PC-9 (cell line): ENCODE measurements around the gene GABRG3. TPM values are rescaled to one million over a fixed set of nuclear protein-coding genes. Genes with fewer than 3 reads are reported as not detected.

Experiments used
- BruUV-seq: library from RNA; stranded (reverse); fragments of 400-500 nt; replicated peaks from 2 replicates; lab custom pipeline; 2021; lab: Mats Ljungman, UMichigan
- CTCF ChIA-PET: fragments of 300-600 bp; sonication (Branson Sonifier 250); formaldehyde crosslinking; loops from one replicate; lab custom pipeline; 2022; ENCODE audit warnings: antibody characterized with exemption; lab: Charles Lee
- POLR2A ChIA-PET: fragments of 300-600 bp; sonication (Branson Sonifier 250); formaldehyde crosslinking; loops from one replicate; lab custom pipeline; 2022; ENCODE audit warnings: antibody characterized with exemption; ENCODE audit not compliant: unreplicated experiment; lab: Charles Lee
- DNase-seq, 2 experiments: peaks; one replicate each; pipeline versions ENCODE4 v3.0.0 to v3.0.0-alpha.2; 2015 to 2022; ENCODE audit warnings: mixed read lengths in 1 of 2
- H2AFZ ChIP-seq: fragments of 200-600 bp; sonication (generic); 2 replicates; pipeline ENCODE4 v1.8.1; 2017; ENCODE audit warnings: antibody characterized with exemption
- H3F3A ChIP-seq: fragments of 200-600 bp; sonication (generic); 2 replicates; pipeline ENCODE4 v1.8.1; 2017; ENCODE audit warnings: antibody characterized with exemption, mild to moderate bottlenecking, low read depth; ENCODE audit not compliant: insufficient read depth
- H3K27ac ChIP-seq: fragments of 200-600 bp; sonication (generic); 2 replicates; pipeline ENCODE4 v1.6.1; 2016; ENCODE audit warnings: mixed run types
- H3K27me3 ChIP-seq: fragments of 200-600 bp; sonication (generic); 2 replicates; pipeline ENCODE4 v1.6.1; 2016; ENCODE audit warnings: low read depth, mixed run types; ENCODE audit not compliant: insufficient read depth
- H3K36me3 ChIP-seq: fragments of 200-600 bp; sonication (generic); 2 replicates; pipeline ENCODE4 v1.6.1; 2016; ENCODE audit warnings: low read depth, mixed run types
- H3K4me1 ChIP-seq: fragments of 200-600 bp; sonication (generic); replicated peaks from 2 replicates; pipeline ENCODE4 v1.6.1; 2016; ENCODE audit warnings: mixed run types; ENCODE audit not compliant: insufficient read depth
- H3K4me2 ChIP-seq: fragments of 200-600 bp; sonication (generic); 2 replicates; pipeline ENCODE4 v1.6.1; 2017; ENCODE audit warnings: mixed run types
- H3K4me3 ChIP-seq: fragments of 200-600 bp; sonication (generic); 2 replicates; pipeline ENCODE4 v1.6.1; 2016; ENCODE audit warnings: mixed run types
- H3K79me2 ChIP-seq: fragments of 200-600 bp; sonication (generic); 2 replicates; pipeline ENCODE4 v1.6.1; 2017; ENCODE audit warnings: low read depth, mixed run types
- H3K9me2 ChIP-seq: fragments of 200-600 bp; sonication (generic); 2 replicates; pipeline ENCODE4 v1.8.1; 2017; ENCODE audit warnings: mild to moderate bottlenecking; ENCODE audit not compliant: insufficient read depth
- H3K9me3 ChIP-seq: fragments of 200-600 bp; sonication (generic); 2 replicates; pipeline ENCODE4 v1.8.1; 2016; ENCODE audit warnings: low read depth; ENCODE audit not compliant: insufficient read depth
- H4K20me1 ChIP-seq: fragments of 200-600 bp; sonication (generic); 2 replicates; pipeline ENCODE4 v1.8.1; 2017; ENCODE audit not compliant: insufficient read depth
- CTCF ChIP-seq: fragments of 200-600 bp; sonication (generic); conservative IDR thresholded peaks from 2 replicates; pipeline ENCODE4 v1.6.1; 2017; ENCODE audit warnings: mixed run types, antibody characterized with exemption, mild to moderate bottlenecking, moderate library complexity
- EZH2 ChIP-seq: fragments of 200-600 bp; sonication (generic); IDR thresholded peaks from 2 replicates; pipeline ENCODE4 v1.8.0; 2017; ENCODE audit warnings: antibody characterized with exemption, low read depth
- intact Hi-C: fragments of 100-400 bp; cut with micrococcal nuclease; formaldehyde crosslinking; loops from one replicate; pipeline ENCODE4 v1.10.0; 2022; ENCODE audit not compliant: unreplicated experiment
- total RNA-seq: library from RNA; stranded (reverse); gene quantifications from 2 replicates; pipeline ENCODE4 v1.2.3, GENCODE V29; 2021

GABRG3 gene
- total RNA-seq, 1 experiment from 2014 or later = not detected

DNA sequence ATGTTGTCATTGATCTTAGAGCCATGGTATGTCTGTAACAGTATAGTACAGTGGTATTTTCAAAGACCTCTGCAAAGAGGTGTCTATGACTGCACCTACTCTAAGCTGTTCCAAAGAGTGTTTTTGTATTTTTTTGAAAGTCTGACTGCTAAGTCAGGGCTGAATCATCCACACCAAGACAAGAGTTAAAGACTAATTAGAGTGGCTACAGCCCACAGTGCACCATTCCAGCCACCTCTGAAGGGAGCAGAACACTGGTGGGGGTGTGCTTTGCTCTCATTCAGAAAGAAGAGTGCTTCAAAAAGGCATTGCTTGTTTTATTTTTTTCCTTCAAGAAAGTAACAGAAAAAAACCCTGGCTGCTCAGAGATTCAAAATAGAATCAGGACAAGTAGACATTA lies 301.4 kb downstream of the GABRG3 start:
- TF ChIP-seq EZH2 (no peak), CTCF (no peak)
- POLR2A ChIA-PET = no interaction called here

GRCh38 chr15:27273506-27273905 lies 302.5 kb downstream of the GABRG3 start:
- Histone ChIP-seq H3F3A (no peaks in the 10 kb centered on the region), H2AFZ (no peak overlapping the region), H3K27me3 (no peaks in the 10 kb centered on the region), H3K36me3 (no peaks in the 10 kb centered on the region), H3K79me2 (no peaks in the 10 kb centered on the region), H3K9me2 (no peaks in the 10 kb centered on the region), H3K4me1 (no peaks in the 10 kb centered on the region), H3K9me3 (no peaks in the 10 kb centered on the region), H4K20me1 (no peaks in the 10 kb centered on the region), H3K4me2 (no peak overlapping the region), H3K4me3 (no peak overlapping the region), H3K27ac (no peak overlapping the region)
- intact Hi-C loops = no loop called here
- ChIA-PET POLR2A (no interaction called here), CTCF (no interaction called here)
- DNase-seq = no peak
- no peak for TF ChIP-seq CTCF
- no peak for TF ChIP-seq EZH2
- BruUV-seq = no TSS peak

More for the DNA sequence above, 301.4 kb downstream of the GABRG3 start:
- Histone ChIP-seq H3K4me1 (no peaks in the 10 kb centered on the region), H3K9me2 (no peaks in the 10 kb centered on the region), H3K9me3 (no peaks in the 10 kb centered on the region), H3F3A (no peaks in the 10 kb centered on the region), H2AFZ (no peak overlapping the region), H4K20me1 (no peaks in the 10 kb centered on the region), H3K36me3 (no peaks in the 10 kb centered on the region), H3K27me3 (no peaks in the 10 kb centered on the region), H3K79me2 (no peaks in the 10 kb centered on the region), H3K27ac (no peak overlapping the region), H3K4me3 (no peak overlapping the region), H3K4me2 (no peak overlapping the region)
- intact Hi-C loops = no loop called here
- DNase-seq = no peak
- BruUV-seq = no TSS peak
- CTCF ChIA-PET = no interaction called here

DNA sequence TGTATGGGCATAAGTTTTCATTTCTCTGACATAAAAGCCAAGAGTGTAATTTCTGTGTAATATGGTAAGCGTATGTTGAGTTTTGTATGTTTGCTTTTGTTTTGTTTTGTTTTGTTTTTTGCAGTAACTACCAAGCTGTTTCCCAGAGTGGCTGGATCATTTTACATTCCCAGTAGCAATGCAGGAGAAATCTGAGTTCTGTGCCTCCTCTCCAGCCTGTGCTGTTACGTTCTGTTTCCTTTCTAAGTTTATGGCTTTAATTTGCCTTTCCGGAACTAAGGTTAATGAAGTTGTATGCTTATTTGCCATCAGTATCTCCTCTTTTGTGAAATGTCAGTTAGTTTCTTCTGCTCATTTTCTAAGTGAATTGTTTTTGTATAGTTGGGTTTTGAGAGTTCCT lies 307.8 kb downstream of the GABRG3 start:
- H3K36me3 ChIP-seq = no peaks in the 10 kb centered on the region
- BruUV-seq = no TSS peak
- CTCF ChIA-PET = no interaction called here
- no peaks in the 10 kb centered on the region for H3K4me1 ChIP-seq
- H3K4me2 ChIP-seq = no peak overlapping the region
- H3K9me3 ChIP-seq = no peaks in the 10 kb centered on the region
- H3K79me2 ChIP-seq = no peaks in the 10 kb centered on the region
- no peaks in the 10 kb centered on the region for H3K27me3 ChIP-seq
- H3K4me3 ChIP-seq = no peak overlapping the region
- no peak overlapping the region for H3K27ac ChIP-seq
- POLR2A ChIA-PET = no interaction called here
- TF ChIP-seq EZH2 (no peak), CTCF (no peak)
- no peaks in the 10 kb centered on the region for H4K20me1 ChIP-seq
- DNase-seq = no peak
- H3K9me2 ChIP-seq = no peaks in the 10 kb centered on the region
- intact Hi-C loops = no loop called here
- H3F3A ChIP-seq = no peaks in the 10 kb centered on the region
- no peak overlapping the region for H2AFZ ChIP-seq
